ENCODE results near the gene MECP2. TPM values are rescaled to one million over a fixed set of nuclear protein-coding genes. Genes with fewer than 3 reads are reported as not detected.
A peak's percentile ranks its signal among the peaks of the same experiment; 100 is the strongest.

Gene MECP2
- total RNA-seq, 4 donors from 2014 or later, result 57.7 to 79.4 (median 64.8) TPM

- DNase-seq (ENCODE audit: extremely low spot score), result no peak
- Histone ChIP-seq H3K4me1 (peaks cover 61 to 96% (median 90%) of the 10 kb centered on the region in 4 donors), H3K27ac (replicated peaks in 1 of 4) (peak overlapping the region in 2 of 4 donors; percentile 25 to 69), H3K9me3 (no peaks in the 10 kb centered on the region), H3K36me3 (no peaks in the 10 kb centered on the region), H3K27me3 (no peaks in the 10 kb centered on the region), H3K4me3 (no peak overlapping the region)
- intact Hi-C loops (cut with DNase I), result no loop called here
- TF ChIP-seq POLR2AphosphoS5 (IDR thresholded peaks at IDR 0.05), result no peak
- TF ChIP-seq CTCF (IDR thresholded peaks at IDR 0.05), result no peak
- no peak for TF ChIP-seq POLR2A (IDR thresholded peaks at IDR 0.05; ENCODE audit: low read depth)
- TF ChIP-seq EP300 (IDR thresholded peaks at IDR 0.05), result no peak
- WGBS, result 80% methylated on average over 10 of the region's 11 CpGs
Observed at GRCh38 chrX:154048398-154048797, 49.1 kb downstream of the MECP2 start.

- no peak for DNase-seq (ENCODE audit: extremely low spot score)
Observed at GRCh38 chrX:154046940-154047610, 50.4 kb downstream of the MECP2 start.

GRCh38 chrX:154046031-154046781 lies 51.3 kb downstream of the MECP2 start:
- H3K4me1 ChIP-seq, result peaks cover 75 to 100% (median 97%) of the 10 kb centered on the region in 4 donors
- intact Hi-C loops (cut with DNase I), result no loop called here

More at GRCh38 chrX:154046940-154047610, 50.4 kb downstream of the MECP2 start:
- TF ChIP-seq POLR2AphosphoS5 (IDR thresholded peaks at IDR 0.05) (no peak), POLR2A (IDR thresholded peaks at IDR 0.05; ENCODE audit: low read depth) (no peak), EP300 (IDR thresholded peaks at IDR 0.05) (no peak), CTCF (IDR thresholded peaks at IDR 0.05) (no peak)
- Histone ChIP-seq H3K4me3 (no peak overlapping the region), H3K36me3 (no peaks in the 10 kb centered on the region), H3K27ac (replicated peaks in 1 of 4) (peak overlapping the region; percentile 25 to 74 (median 60)), H3K4me1 (peaks cover 69 to 100% (median 96%) of the 10 kb centered on the region in 4 donors), H3K27me3 (no peaks in the 10 kb centered on the region), H3K9me3 (no peaks in the 10 kb centered on the region)
- intact Hi-C loops (cut with DNase I), result no loop called here
- WGBS, result 57% methylated on average over 4 of the region's 4 CpGs

GRCh38 chrX:154044091-154044490 lies 53.4 kb downstream of the MECP2 start:
- 80% methylated on average over 6 of the region's 6 CpGs for WGBS
- Histone ChIP-seq H3K27me3 (no peaks in the 10 kb centered on the region), H3K4me1 (peaks cover 72 to 98% (median 96%) of the 10 kb centered on the region in 4 donors), H3K36me3 (peaks cover 0 to 5% (median 2%) of the 10 kb centered on the region in 4 donors), H3K27ac (replicated peaks in 1 of 4) (peak overlapping the region; percentile 5 to 74 (median 60)), H3K4me3 (no peak overlapping the region), H3K9me3 (no peaks in the 10 kb centered on the region)
- TF ChIP-seq EP300 (IDR thresholded peaks at IDR 0.05), result no peak
- no peak for TF ChIP-seq POLR2AphosphoS5 (IDR thresholded peaks at IDR 0.05)
- no peak for TF ChIP-seq POLR2A (IDR thresholded peaks at IDR 0.05; ENCODE audit: low read depth)
- no peak for TF ChIP-seq CTCF (IDR thresholded peaks at IDR 0.05)
- intact Hi-C loops (cut with DNase I), result no loop called here
- DNase-seq (ENCODE audit: extremely low spot score), result no peak

More at GRCh38 chrX:154046031-154046781, 51.3 kb downstream of the MECP2 start:
- H3K27me3 ChIP-seq, result no peaks in the 10 kb centered on the region
- 45% methylated on average over 10 of the region's 10 CpGs for WGBS
- H3K4me3 ChIP-seq, result peak overlapping the region in 1 of 4 donors; percentile 3
- peak; percentile 91 for DNase-seq (ENCODE audit: extremely low spot score)
- no peaks in the 10 kb centered on the region for H3K9me3 ChIP-seq
- no peaks in the 10 kb centered on the region for H3K36me3 ChIP-seq
- peak overlapping the region; percentile 50 to 74 (median 70) for H3K27ac ChIP-seq (replicated peaks in 1 of 4)
- TF ChIP-seq EP300 (IDR thresholded peaks at IDR 0.05) (no peak), POLR2AphosphoS5 (IDR thresholded peaks at IDR 0.05) (peak; percentile 25 to 27), POLR2A (IDR thresholded peaks at IDR 0.05; ENCODE audit: low read depth) (no peak), CTCF (IDR thresholded peaks at IDR 0.05) (peak in 1 of 3 experiments; percentile 10)

All from esophagus muscularis mucosa (tissue), 4 donors.